GM23248 (cell line): Measurements from ENCODE around the gene MYEOV. TPM values are rescaled to one million over a fixed set of nuclear protein-coding genes. Genes with fewer than 3 reads are reported as not detected.

Experiments
- DNase-seq: peaks from one replicate; pipeline ENCODE4 v3.0.0-alpha.2; 2015
- H2AFZ ChIP-seq: fragments of 200-600 bp; sonication (generic); 2 replicates; pipeline ENCODE4 v1.6.1; 2016; ENCODE audit warnings: antibody characterized with exemption
- H3F3A ChIP-seq: fragments of 200-600 bp; sonication (generic); 2 replicates; pipeline ENCODE4 v1.6.1; 2016; ENCODE audit warnings: mild to moderate bottlenecking, antibody characterized with exemption, mixed run types; ENCODE audit not compliant: insufficient read depth
- H3K27ac ChIP-seq: fragments of 200-600 bp; sonication (generic); 2 replicates; pipeline ENCODE4 v1.5.1; 2016; ENCODE audit warnings: mild to moderate bottlenecking
- H3K27me3 ChIP-seq: fragments of 200-600 bp; sonication (generic); replicated peaks from 2 replicates; pipeline ENCODE4 v1.6.1; 2016; ENCODE audit warnings: mild to moderate bottlenecking; ENCODE audit not compliant: insufficient read depth
- H3K36me3 ChIP-seq: fragments of 200-600 bp; sonication (generic); 2 replicates; pipeline ENCODE4 v1.6.1; 2016; ENCODE audit warnings: low read depth, mild to moderate bottlenecking
- H3K4me1 ChIP-seq: fragments of 200-600 bp; sonication (generic); 2 replicates; pipeline ENCODE4 v1.6.1; 2016; ENCODE audit warnings: mild to moderate bottlenecking; ENCODE audit not compliant: insufficient read depth
- H3K4me2 ChIP-seq: fragments of 200-600 bp; sonication (generic); one replicate; pipeline ENCODE4 v1.6.1; 2016; ENCODE audit warnings: mild to moderate bottlenecking; ENCODE audit not compliant: unreplicated experiment
- H3K4me3 ChIP-seq: fragments of 200-600 bp; sonication (generic); 2 replicates; pipeline ENCODE4 v1.5.1; 2016; ENCODE audit warnings: mild to moderate bottlenecking
- H3K79me2 ChIP-seq: fragments of 200-600 bp; sonication (generic); 2 replicates; pipeline ENCODE4 v1.6.1; 2016; ENCODE audit warnings: mild to moderate bottlenecking; ENCODE audit not compliant: insufficient read depth
- H3K9ac ChIP-seq: fragments of 200-600 bp; sonication (generic); 2 replicates; pipeline ENCODE4 v1.6.1; 2016; ENCODE audit warnings: mild to moderate bottlenecking
- H3K9me2 ChIP-seq: fragments of 200-600 bp; sonication (generic); 2 replicates; pipeline ENCODE4 v1.6.1; 2016; ENCODE audit warnings: mixed run types, mild to moderate bottlenecking, moderate library complexity; ENCODE audit not compliant: insufficient read depth
- H3K9me3 ChIP-seq: fragments of 200-600 bp; sonication (generic); one replicate; pipeline ENCODE4 v1.6.1; 2017; ENCODE audit warnings: low read depth
- H4K20me1 ChIP-seq: fragments of 200-600 bp; sonication (generic); 2 replicates; pipeline ENCODE4 v1.6.0; 2016; ENCODE audit not compliant: insufficient read depth
- EZH2 ChIP-seq: fragments of 200-600 bp; sonication (generic); IDR thresholded peaks from 2 replicates; pipeline ENCODE4 v1.6.1; 2018; ENCODE audit warnings: antibody characterized with exemption, mild to moderate bottlenecking; ENCODE audit not compliant: insufficient read depth, poor library complexity, severe bottlenecking
- EZH2phosphoT487 ChIP-seq: fragments of 200-600 bp; sonication (generic); IDR thresholded peaks from 2 replicates; pipeline ENCODE4 v1.6.1; 2018; ENCODE audit warnings: antibody characterized with exemption, moderate library complexity, mild to moderate bottlenecking, low read depth; ENCODE audit not compliant: insufficient read depth
- WGBS, 2 experiments: methylation state at CpG; one replicate each; pipeline ENCODE4 v1.1.6; 2015 to 2017; ENCODE audit warnings: low lambda C conversion rate in 2 of 2, low coverage in 1 of 2; ENCODE audit errors: missing lambda C conversion rate in 2 of 2; 5-methylcytosine and 5-hydroxymethylcytosine counted together
- in situ Hi-C: fragments of 300-500 bp; cut with MboI; formaldehyde crosslinking; loops from 2 replicates; pipeline ENCODE4 v1.15.0; 2020
- polyA plus RNA-seq: library from polyadenylated mRNA; unstranded; fragments of >200 nt; fragmentation: Nextera tagmentation; extraction: Ambion mirVana; gene quantifications from 2 replicates; pipeline ENCODE4 v1.2.1, GENCODE V29; 2016
- total RNA-seq: library from RNA; depleted of rRNA; stranded (reverse); fragments of >200 nt; shearing (Covaris generic); gene quantifications from 2 replicates; pipeline ENCODE4 v1.2.3, GENCODE V29; 2014

The MYEOV gene
- total and polyA plus RNA-seq, 2 experiments from 2014 or later: 0.86 to 7.2 TPM

- Histone ChIP-seq H3K79me2 (no peaks in the 10 kb centered on the region), H3K9ac (no peak overlapping the region), H3K27ac (no peak overlapping the region)
Measured at GRCh38 chr11:69314555-69314954, 20.6 kb downstream of the MYEOV start.

DNA sequence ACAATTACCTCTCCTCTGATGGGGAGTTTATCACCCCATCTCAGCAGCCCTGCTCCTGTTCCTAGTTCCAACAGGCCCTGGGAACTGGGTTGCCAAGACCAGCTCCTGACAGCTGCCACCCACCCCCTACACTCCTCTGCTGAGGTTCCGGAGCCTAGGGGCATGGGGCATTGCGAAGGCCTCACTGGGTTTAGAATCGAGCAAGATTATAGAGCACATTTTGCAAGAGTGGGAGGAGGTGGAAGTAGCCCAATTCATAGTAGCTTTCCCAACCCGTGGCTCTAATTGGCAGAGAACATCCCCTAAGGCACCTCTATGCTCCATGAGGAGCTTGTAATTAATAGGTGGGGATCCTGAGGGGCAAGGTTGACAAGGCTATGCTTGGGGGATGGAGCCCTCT lies 23.0 kb downstream of the MYEOV start:
- Histone ChIP-seq H3K9ac (no peak overlapping the region), H4K20me1 (no peaks in the 10 kb centered on the region), H3K79me2 (no peaks in the 10 kb centered on the region), H3K9me2 (peaks cover 3% of the 10 kb centered on the region; the same call in 1 of the 2 replicates), H2AFZ (no peak overlapping the region), H3K27me3 (no peaks in the 10 kb centered on the region), H3K9me3 (no peaks in the 10 kb centered on the region), H3K27ac (peak overlapping the region; percentile 73), H3K4me3 (no peak overlapping the region), H3F3A (peaks cover 34% of the 10 kb centered on the region), H3K4me2 (no peak overlapping the region), H3K4me1 (peaks cover 39% of the 10 kb centered on the region), H3K36me3 (no peaks in the 10 kb centered on the region)
- no peak for TF ChIP-seq EZH2
- no peak for TF ChIP-seq EZH2phosphoT487
- in situ Hi-C loops: no loop called here
- WGBS, 2 experiments: 86% methylated on average over 4 of the region's 4 CpGs
- DNase-seq: no peak

More at GRCh38 chr11:69314555-69314954, 20.6 kb downstream of the MYEOV start:
- Histone ChIP-seq H2AFZ (no peak overlapping the region), H3F3A (peaks cover 30% of the 10 kb centered on the region), H3K27me3 (no peaks in the 10 kb centered on the region), H3K9me3 (no peaks in the 10 kb centered on the region), H3K4me2 (no peak overlapping the region), H3K4me3 (no peak overlapping the region), H4K20me1 (no peaks in the 10 kb centered on the region), H3K9me2 (peaks cover 3% of the 10 kb centered on the region; the same call in 1 of the 2 replicates), H3K4me1 (peaks cover 26% of the 10 kb centered on the region), H3K36me3 (no peaks in the 10 kb centered on the region)
- no peak for TF ChIP-seq EZH2phosphoT487
- no peak for TF ChIP-seq EZH2
- no peak for DNase-seq
- in situ Hi-C loops: no loop called here

DNA sequence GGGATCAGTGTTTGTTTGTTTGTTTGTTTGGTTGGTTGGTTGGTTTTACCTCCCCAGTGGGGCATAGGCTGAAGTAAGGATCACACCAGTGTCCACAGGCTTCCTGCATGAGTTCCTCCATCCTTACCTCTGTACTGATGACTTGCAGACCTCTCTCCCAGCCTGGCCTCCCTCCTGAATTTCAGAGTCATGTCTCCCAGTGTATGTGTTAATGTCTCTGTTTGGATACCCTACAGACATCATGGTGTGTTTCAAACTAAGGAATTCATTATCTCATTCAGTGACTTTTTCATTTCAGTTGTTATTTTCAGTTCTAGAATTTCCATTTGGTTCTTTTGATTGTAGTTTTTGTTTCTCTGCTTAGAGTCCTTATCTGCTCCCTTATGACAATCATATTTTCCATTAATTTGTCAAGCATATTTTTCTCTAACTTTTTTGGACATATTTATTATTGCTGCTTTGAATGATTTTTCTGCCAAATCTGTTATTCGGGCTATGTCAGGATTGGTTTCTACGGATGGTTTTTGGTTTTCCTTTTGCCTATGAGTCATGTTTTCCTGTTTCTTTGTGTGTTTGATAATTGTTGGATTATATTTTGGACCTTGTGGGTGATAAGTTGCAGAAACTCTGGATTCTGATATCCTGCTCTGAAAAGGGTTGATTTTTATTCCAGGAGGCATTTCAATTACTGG lies 23.6 kb downstream of the MYEOV start:
- peaks cover 3% of the 10 kb centered on the region; the same call in 1 of the 2 replicates for H3K9me2 ChIP-seq
- H3K9me3 ChIP-seq: no peaks in the 10 kb centered on the region
- peak overlapping the region; percentile 4; the same call in 1 of the 2 replicates for H2AFZ ChIP-seq
- H3F3A ChIP-seq: peaks cover 40% of the 10 kb centered on the region
- peak; percentile 69 for DNase-seq
- peaks cover 41% of the 10 kb centered on the region for H3K4me1 ChIP-seq
- H3K36me3 ChIP-seq: no peaks in the 10 kb centered on the region
- WGBS, 2 experiments: 7 to 8% methylated on average over 2 of the region's 2 CpGs
- no peaks in the 10 kb centered on the region for H3K27me3 ChIP-seq
- peak overlapping the region; percentile 73 for H3K27ac ChIP-seq
- TF ChIP-seq EZH2phosphoT487: no peak
- no peak for TF ChIP-seq EZH2
- no peak overlapping the region; the same call in 1 of the 2 replicates for H3K4me3 ChIP-seq
- in situ Hi-C loops: no loop called here
- H3K4me2 ChIP-seq: peak overlapping the region; percentile 13
- H4K20me1 ChIP-seq: no peaks in the 10 kb centered on the region
- peaks cover 3% of the 10 kb centered on the region for H3K79me2 ChIP-seq
- H3K9ac ChIP-seq: peak overlapping the region; percentile 19; the same call in 1 of the 2 replicates

GRCh38 chr11:69318093-69318420 lies 24.1 kb downstream of the MYEOV start:
- H3K27me3 ChIP-seq: no peaks in the 10 kb centered on the region
- no peaks in the 10 kb centered on the region for H3K9me3 ChIP-seq
- H3F3A ChIP-seq: peaks cover 41% of the 10 kb centered on the region
- H3K4me3 ChIP-seq: no peak overlapping the region; the same call in 1 of the 2 replicates
- WGBS, 2 experiments: 13 to 14% methylated on average over 1 of the region's 1 CpG
- H3K4me1 ChIP-seq: peaks cover 46% of the 10 kb centered on the region
- no peaks in the 10 kb centered on the region for H4K20me1 ChIP-seq
- peak overlapping the region; percentile 13 for H3K4me2 ChIP-seq
- TF ChIP-seq EZH2 (no peak), EZH2phosphoT487 (no peak)
- H3K27ac ChIP-seq: peak overlapping the region; percentile 73
- no peaks in the 10 kb centered on the region for H3K36me3 ChIP-seq
- H3K79me2 ChIP-seq: peaks cover 8% of the 10 kb centered on the region
- DNase-seq: no peak
- in situ Hi-C loops: no loop called here
- peak overlapping the region; percentile 4; the same call in 1 of the 2 replicates for H2AFZ ChIP-seq
- peaks cover 3% of the 10 kb centered on the region; the same call in 1 of the 2 replicates for H3K9me2 ChIP-seq
- 0 out of 2 replicates have a peak overlapping the region, but pooled peaks have one; percentile 19 for H3K9ac ChIP-seq
